WERI-Rb-1 (cell line): ENCODE results near the gene RPRD1A.
"Not testable (repeated sequence)": the region's sequence is repeated elsewhere in the genome, so short reads cannot be mapped to it uniquely, and the experiment has no call there.

Source experiments
- DNase-seq: peaks from one replicate; pipeline ENCODE4 v3.0.0-alpha.2; 2020
- H3K27ac ChIP-seq: fragments of 250-450 bp; sonication (Bioruptor Pico); 2 replicates; pipeline ENCODE4 v1.5.1; 2020; ENCODE audit warnings: mild to moderate bottlenecking, moderate library complexity
- H3K27me3 ChIP-seq: fragments of 250-450 bp; sonication (Bioruptor Pico); 2 replicates; pipeline ENCODE4 v1.5.1; 2021; ENCODE audit warnings: mild to moderate bottlenecking, low read depth, moderate library complexity; ENCODE audit not compliant: insufficient read depth, severe bottlenecking
- H3K36me3 ChIP-seq: fragments of 250-450 bp; sonication (Bioruptor Pico); 2 replicates; pipeline ENCODE4 v1.5.1; 2020; ENCODE audit warnings: mild to moderate bottlenecking, moderate library complexity
- H3K4me3 ChIP-seq: 2 replicates; pipeline ENCODE4 v1.5.1; 2011; ENCODE audit warnings: low read depth, mild to moderate bottlenecking, control low read depth, low read length
- H3K9me3 ChIP-seq: fragments of 250-450 bp; sonication (Bioruptor Pico); 2 replicates; pipeline ENCODE4 v1.5.1; 2021; ENCODE audit warnings: mild to moderate bottlenecking, moderate library complexity; ENCODE audit not compliant: severe bottlenecking
- CTCF ChIP-seq: IDR thresholded peaks from 2 replicates; pipeline ENCODE4 v1.5.1; 2011; ENCODE audit warnings: low read depth, mild to moderate bottlenecking, control low read depth, inconsistent platforms, low read length

Gene RPRD1A

GRCh38 chr18:36074435-36074834, 7.1 kb upstream of the RPRD1A start:
- no peak for DNase-seq
- H3K27me3 ChIP-seq: no peaks in the 10 kb centered on the region
- no peaks in the 10 kb centered on the region for H3K9me3 ChIP-seq
- H3K4me3 ChIP-seq: no peak overlapping the region
- no peaks in the 10 kb centered on the region for H3K36me3 ChIP-seq
- H3K27ac ChIP-seq: no peak overlapping the region
- no peak for TF ChIP-seq CTCF

- Histone ChIP-seq H3K36me3 (no peaks in the 10 kb centered on the region), H3K27ac (no peak overlapping the region), H3K27me3 (no peaks in the 10 kb centered on the region), H3K9me3 (no peaks in the 10 kb centered on the region), H3K4me3 (no peak overlapping the region)
- no peak for TF ChIP-seq CTCF
- DNase-seq: no peak
These were observed 6.3 kb upstream of the RPRD1A start for GRCh38 chr18:36073676-36074075.

- H3K27ac ChIP-seq, H3K36me3 ChIP-seq, DNase-seq, H3K9me3 ChIP-seq, H3K27me3 ChIP-seq, H3K4me3 ChIP-seq: not testable (repeated sequence)
These were observed 5.0 kb upstream of the RPRD1A start for GRCh38 chr18:36072406-36072805.

GRCh38 chr18:36066686-36067054, 689 bp downstream of the RPRD1A start:
- Histone ChIP-seq H3K27me3 (no peaks in the 10 kb centered on the region), H3K9me3 (no peaks in the 10 kb centered on the region), H3K4me3 (peak overlapping the region; percentile 71), H3K36me3 (peaks cover 11% of the 10 kb centered on the region), H3K27ac (peak overlapping the region; percentile 89)
- DNase-seq: no peak
- no peak for TF ChIP-seq CTCF

GRCh38 chr18:36066001-36066400, 1.4 kb downstream of the RPRD1A start:
- Histone ChIP-seq H3K36me3 (peaks cover 11% of the 10 kb centered on the region), H3K27ac (no peak overlapping the region), H3K9me3 (no peaks in the 10 kb centered on the region), H3K4me3 (peak overlapping the region; percentile 71), H3K27me3 (no peaks in the 10 kb centered on the region)
- DNase-seq: no peak
- no peak for TF ChIP-seq CTCF

- H3K4me3 ChIP-seq, H3K27ac ChIP-seq, DNase-seq, H3K27me3 ChIP-seq, H3K9me3 ChIP-seq: not testable (repeated sequence)
- H3K36me3 ChIP-seq: peaks cover 11% of the 10 kb centered on the region
These were observed 2.6 kb downstream of the RPRD1A start for GRCh38 chr18:36064809-36065079.

- no peak for TF ChIP-seq CTCF
- no peak overlapping the region for H3K27ac ChIP-seq
- H3K27me3 ChIP-seq: no peaks in the 10 kb centered on the region
- no peak overlapping the region for H3K4me3 ChIP-seq
- no peak for DNase-seq
- H3K9me3 ChIP-seq: no peaks in the 10 kb centered on the region
- H3K36me3 ChIP-seq: peaks cover 11% of the 10 kb centered on the region
These were observed 3.1 kb downstream of the RPRD1A start for GRCh38 chr18:36064027-36064808.
